H9 (cell line): ENCODE data around the gene LHPP. TPM values are rescaled to one million over a fixed set of nuclear protein-coding genes. Genes with fewer than 3 reads are reported as not detected.
A peak's percentile ranks its signal among the peaks of the same experiment; 100 is the strongest.

Source experiments
- DNase-seq: peaks from one replicate; pipeline ENCODE4 v3.0.0-alpha.2; 2017
- H2AFZ ChIP-seq: one replicate; pipeline ENCODE4 v1.6.1; 2013; ENCODE audit warnings: mild to moderate bottlenecking, low read length, control low read depth, moderate library complexity
- H2AK5ac ChIP-seq: 2 replicates; pipeline ENCODE4 v1.6.1; 2013; ENCODE audit warnings: low read length, control low read depth, mixed read lengths; ENCODE audit not compliant: insufficient read length
- H2BK120ac ChIP-seq: one replicate; pipeline ENCODE4 v1.6.1; 2013; ENCODE audit warnings: low read depth, mild to moderate bottlenecking, low read length, control low read depth, inconsistent platforms; ENCODE audit not compliant: poor library complexity, severe bottlenecking
- H2BK12ac ChIP-seq: 2 replicates; pipeline ENCODE4 v1.6.1; 2013; ENCODE audit warnings: low read length, control low read depth, mixed read lengths, low read depth; ENCODE audit not compliant: insufficient read length
- H2BK15ac ChIP-seq: 2 replicates; pipeline ENCODE4 v1.6.1; 2013; ENCODE audit warnings: low read depth, low read length, control low read depth
- H2BK20ac ChIP-seq: one replicate; pipeline ENCODE4 v1.6.1; 2013; ENCODE audit warnings: low read depth, mild to moderate bottlenecking, low read length, control low read depth, inconsistent platforms; ENCODE audit not compliant: poor library complexity, severe bottlenecking
- H2BK5ac ChIP-seq: 2 replicates; pipeline ENCODE4 v1.6.1; 2013; ENCODE audit warnings: low read length, control low read depth, mixed read lengths; ENCODE audit not compliant: insufficient read length
- H3K14ac ChIP-seq: 2 replicates; pipeline ENCODE4 v1.6.1; 2013; ENCODE audit warnings: low read length, control low read depth; ENCODE audit not compliant: insufficient read depth
- H3K18ac ChIP-seq: 2 replicates; pipeline ENCODE4 v1.6.1; 2013; ENCODE audit warnings: low read depth, mild to moderate bottlenecking, mixed read lengths, low read length, control low read depth; ENCODE audit not compliant: insufficient read length
- H3K23ac ChIP-seq: 2 replicates; pipeline ENCODE4 v1.6.1; 2013; ENCODE audit warnings: low read length, control low read depth, mixed read lengths, low read depth; ENCODE audit not compliant: insufficient read length
- H3K23me2 ChIP-seq: 2 replicates; pipeline ENCODE4 v1.6.1; 2013; ENCODE audit warnings: low read depth, mild to moderate bottlenecking, mixed read lengths, low read length, control low read depth; ENCODE audit not compliant: insufficient read length, poor library complexity, severe bottlenecking
- H3K27ac ChIP-seq: 2 replicates; pipeline ENCODE4 v1.5.1; 2013; ENCODE audit warnings: low read length, control low read depth, mixed read lengths, low read depth; ENCODE audit not compliant: insufficient read length
- H3K27me3 ChIP-seq: 2 replicates; pipeline ENCODE4 v1.6.1; 2013; ENCODE audit warnings: low read length, control low read depth, inconsistent platforms; ENCODE audit not compliant: insufficient read depth
- H3K4ac ChIP-seq: 2 replicates; pipeline ENCODE4 v1.6.1; 2013; ENCODE audit warnings: low read depth, mild to moderate bottlenecking, control low read depth, inconsistent platforms, low read length, moderate library complexity
- H3K4me1 ChIP-seq: 2 replicates; pipeline ENCODE4 v1.6.1; 2013; ENCODE audit warnings: low read length, control low read depth, inconsistent platforms; ENCODE audit not compliant: insufficient read depth
- H3K4me2 ChIP-seq: 2 replicates; pipeline ENCODE4 v1.6.1; 2013; ENCODE audit warnings: low read length, control low read depth, mixed read lengths; ENCODE audit not compliant: insufficient read length, insufficient read depth
- H3K56ac ChIP-seq: 2 replicates; pipeline ENCODE4 v1.6.1; 2013; ENCODE audit warnings: low read depth, mild to moderate bottlenecking, mixed read lengths, low read length, control low read depth; ENCODE audit not compliant: insufficient read length
- H3K79me1 ChIP-seq: 2 replicates; pipeline ENCODE4 v1.6.1; 2013; ENCODE audit warnings: low read depth, mild to moderate bottlenecking, moderate library complexity, low read length, control low read depth, inconsistent platforms; ENCODE audit not compliant: insufficient read depth, poor library complexity, severe bottlenecking
- H3K79me2 ChIP-seq: 2 replicates; pipeline ENCODE4 v1.6.1; 2013; ENCODE audit warnings: low read length, control low read depth, inconsistent platforms; ENCODE audit not compliant: insufficient read depth
- H3K9ac ChIP-seq: 2 replicates; pipeline ENCODE4 v1.6.1; 2013; ENCODE audit warnings: low read length, control low read depth, mixed read lengths; ENCODE audit not compliant: insufficient read length; ENCODE audit errors: extremely low read depth
- H3K9me3 ChIP-seq: one replicate; pipeline ENCODE4 v1.6.1; 2013; ENCODE audit warnings: low read depth, low read length, inconsistent platforms; ENCODE audit not compliant: control insufficient read depth
- H3T11ph ChIP-seq: one replicate; pipeline ENCODE4 v1.6.1; 2013; ENCODE audit warnings: mild to moderate bottlenecking, low read length, control low read depth, inconsistent platforms
- H4K20me1 ChIP-seq: one replicate; pipeline ENCODE4 v1.6.1; 2013; ENCODE audit not compliant: control insufficient read depth, insufficient read length, insufficient read depth
- H4K5ac ChIP-seq: 2 replicates; pipeline ENCODE4 v1.6.1; 2013; ENCODE audit warnings: low read depth, mild to moderate bottlenecking, mixed read lengths, low read length, control low read depth; ENCODE audit not compliant: insufficient read length
- H4K8ac ChIP-seq: replicated peaks from 2 replicates; pipeline ENCODE4 v1.6.1; 2013; ENCODE audit warnings: low read length, control low read depth, mixed read lengths, low read depth; ENCODE audit not compliant: insufficient read length
- H4K91ac ChIP-seq: 2 replicates; pipeline ENCODE4 v1.6.1; 2013; ENCODE audit warnings: low read depth, mild to moderate bottlenecking, moderate library complexity, mixed read lengths, low read length, control low read depth; ENCODE audit not compliant: insufficient read length
- H3K27ac Mint-ChIP-seq, 3 experiments: 2 replicates in 2 of 3; 3 replicates in 1 of 3; pipeline ENCODE4 v1.8.0; 2020 to 2021; ENCODE audit warnings: mixed read lengths in 3 of 3, mild to moderate bottlenecking in 1 of 3, moderate library complexity in 1 of 3
- H3K27me3 Mint-ChIP-seq: 2 replicates; pipeline ENCODE4 v1.8.0; 2021; ENCODE audit warnings: low read depth, mild to moderate bottlenecking, moderate library complexity, mixed read lengths
- H3K36me3 Mint-ChIP-seq, 3 experiments: 2 replicates in 2 of 3; 3 replicates in 1 of 3; pipeline ENCODE4 v1.8.0; 2020 to 2021; ENCODE audit warnings: low read depth in 3 of 3, mixed read lengths in 3 of 3; ENCODE audit not compliant: insufficient read depth in 1 of 3
- H3K4me1 Mint-ChIP-seq, 2 experiments: 2 replicates each; pipeline ENCODE4 v1.8.0; 2020; ENCODE audit warnings: mixed read lengths in 2 of 2
- H3K4me3 Mint-ChIP-seq, 2 experiments: 2 replicates in 1 of 2; 3 replicates in 1 of 2; pipeline ENCODE4 v1.8.0; 2020 to 2021; ENCODE audit warnings: mild to moderate bottlenecking in 2 of 2, mixed read lengths in 2 of 2, moderate library complexity in 1 of 2
- H3K9me3 Mint-ChIP-seq, 2 experiments: 2 replicates in 1 of 2; 3 replicates in 1 of 2; pipeline ENCODE4 v1.8.0; 2020; ENCODE audit warnings: mild to moderate bottlenecking in 2 of 2, mixed read lengths in 2 of 2, moderate library complexity in 1 of 2
- CTCF ChIP-seq: fragments of 200-600 bp; sonication (generic); conservative IDR thresholded peaks from 3 replicates; pipeline ENCODE4 v1.8.0; 2021; ENCODE audit warnings: antibody characterized with exemption, mild to moderate bottlenecking
- WGBS: extraction: QIAGEN DNeasy Blood & Tissue Kit; methylation state at CpG from one replicate; pipeline ENCODE4 v1.1.7; 2013; ENCODE audit warnings: missing lambda C conversion rate, low lambda C conversion rate, mixed read lengths; ENCODE audit not compliant: insufficient read length; ENCODE audit errors: extremely low coverage; 5-methylcytosine and 5-hydroxymethylcytosine counted together
- total RNA-seq: library from RNA; stranded (reverse); gene quantifications from 2 replicates; pipeline ENCODE4 v1.2.1, GENCODE V29; 2021

LHPP gene
- total RNA-seq, 1 experiment from 2014 or later, result 29.6 TPM

- Mint-ChIP-seq H3K4me1 (peaks cover 72 to 85% of the 10 kb centered on the region in 2 experiments), H3K36me3 (no peaks in the 10 kb centered on the region), H3K27ac (peak overlapping the region in 1 of 3 experiments; percentile 15; a peak in 1 of 7 replicates), H3K4me3 (no peak overlapping the region), H3K27me3 (peaks cover 58% of the 10 kb centered on the region), H3K9me3 (no peaks in the 10 kb centered on the region; a peak in 2 of 5 replicates)
- Histone ChIP-seq H3K27me3 (peaks cover 1% of the 10 kb centered on the region; the same call in 1 of the 2 replicates), H3K79me2 (no peaks in the 10 kb centered on the region), H4K5ac (no peak overlapping the region), H3K27ac (no peak overlapping the region), H3K56ac (no peak overlapping the region), H3K4me1 (peaks cover 27% of the 10 kb centered on the region), H4K8ac (no peak overlapping the region), H2BK15ac (no peak overlapping the region), H2AFZ (no peak overlapping the region), H3K23me2 (peaks cover under 1% of the 10 kb centered on the region), H4K91ac (no peak overlapping the region), H3K18ac (no peak overlapping the region), H3K14ac (no peak overlapping the region), H3T11ph (no peak overlapping the region), H2BK20ac (no peak overlapping the region), H4K20me1 (no peaks in the 10 kb centered on the region), H3K4me2 (no peak overlapping the region), H3K4ac (no peak overlapping the region), H3K9me3 (no peaks in the 10 kb centered on the region), H3K79me1 (no peaks in the 10 kb centered on the region), H3K23ac (no peak overlapping the region), H2BK120ac (no peak overlapping the region), H2BK12ac (no peak overlapping the region), H3K9ac (no peak overlapping the region), H2AK5ac (no peak overlapping the region), H2BK5ac (no peak overlapping the region)
- DNase-seq, result peak; percentile 28
- WGBS, result no CpG with 5 or more reads among the region's 7 CpGs
- TF ChIP-seq CTCF, result no peak
Observed at GRCh38 chr10:124455441-124455840, 6.2 kb upstream of the LHPP start.
